Measurements from ENCODE around the gene GNG7.
"Not testable (repeated sequence)": the region's sequence is repeated elsewhere in the genome, so short reads cannot be mapped to it uniquely, and the experiment has no call there.

The GNG7 gene

DNA sequence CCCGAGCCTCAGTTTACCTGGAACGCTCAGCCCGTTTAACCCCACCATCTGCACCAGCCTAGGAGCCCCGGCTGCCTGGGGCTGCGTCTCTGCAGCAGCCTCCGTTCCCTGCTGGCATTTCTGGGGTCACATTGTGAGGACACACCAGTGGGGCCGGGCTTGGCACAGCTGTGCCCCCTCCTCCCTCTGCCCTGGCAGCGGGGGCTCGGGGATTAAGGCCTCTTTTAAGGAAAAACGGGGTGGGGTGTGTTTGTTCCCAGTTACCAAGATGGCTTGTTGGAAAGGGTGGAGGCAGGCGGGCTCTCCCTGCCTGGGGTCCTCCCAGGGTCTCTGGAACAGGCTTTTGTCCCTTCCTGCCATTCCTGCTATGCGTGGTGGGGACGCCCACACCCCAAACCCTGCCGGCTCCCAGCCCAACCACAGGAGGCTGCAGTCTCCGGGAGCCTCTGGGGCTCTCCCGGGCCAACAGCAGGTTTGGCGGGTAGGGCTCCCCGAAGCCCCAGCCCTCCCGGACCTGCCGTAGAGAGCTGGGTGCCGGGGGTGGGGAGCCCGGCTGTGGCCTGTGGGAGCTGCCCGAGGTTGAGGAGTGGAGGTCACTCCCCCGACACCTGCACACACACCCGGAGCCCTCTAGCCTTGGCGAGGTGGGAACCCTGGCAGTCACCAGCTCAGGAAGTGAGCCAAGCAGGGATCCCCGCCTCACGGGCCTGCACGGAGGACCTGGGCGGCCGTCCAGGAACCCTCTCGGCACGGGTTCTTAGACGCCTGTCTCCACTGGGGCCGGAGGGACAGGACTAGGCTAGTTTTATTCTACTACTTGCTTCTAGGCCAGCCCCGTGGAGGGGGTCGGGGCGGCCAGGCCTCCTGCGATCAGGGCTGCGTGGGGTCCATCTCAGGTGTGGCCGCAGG lies 189.7 kb downstream of the GNG7 start:
- Histone ChIP-seq H3K4me1 (ENCODE audit: control insufficient read depth, insufficient read depth, low read length) (no peaks in the 10 kb centered on the region), H3K27me3 (ENCODE audit: control insufficient read depth, insufficient read depth, low read length) (no peaks in the 10 kb centered on the region), H3K4me3 (ENCODE audit: low read length) (no peak overlapping the region), H3K36me3 (ENCODE audit: control insufficient read depth, insufficient read depth, low read length) (no peaks in the 10 kb centered on the region), H3K9me3 (ENCODE audit: control insufficient read depth, low read length) (no peaks in the 10 kb centered on the region), H3K9ac (ENCODE audit: low read length) (no peak overlapping the region)

DNA sequence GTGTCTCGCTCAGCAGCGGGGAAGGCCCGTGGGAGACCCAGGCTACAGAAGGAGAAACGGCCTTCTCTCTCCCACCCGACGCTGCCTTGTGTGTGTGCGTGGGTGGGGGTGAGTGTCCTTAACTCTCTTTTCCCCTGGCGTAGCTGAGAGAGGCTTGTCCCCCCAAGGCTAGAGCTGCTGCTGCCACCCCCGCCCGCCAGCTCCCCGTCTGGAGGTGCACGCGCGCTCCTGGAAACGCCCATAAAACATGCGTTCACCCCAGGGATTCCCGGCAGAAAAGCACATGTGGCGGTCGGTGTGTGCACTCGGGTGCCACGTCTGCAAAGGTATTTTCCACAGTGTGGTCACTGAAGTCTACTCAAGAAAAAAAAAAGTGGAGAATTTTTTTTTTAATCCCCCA lies 190.5 kb downstream of the GNG7 start:
- H3K9ac ChIP-seq (ENCODE audit: low read length) = no peak overlapping the region
- H3K4me3 ChIP-seq (ENCODE audit: low read length) = no peak overlapping the region
- no peaks in the 10 kb centered on the region for H3K36me3 ChIP-seq (ENCODE audit: control insufficient read depth, insufficient read depth, low read length)
- H3K9me3 ChIP-seq (ENCODE audit: control insufficient read depth, low read length) = no peaks in the 10 kb centered on the region
- no peaks in the 10 kb centered on the region for H3K27me3 ChIP-seq (ENCODE audit: control insufficient read depth, insufficient read depth, low read length)
- peaks cover 3% of the 10 kb centered on the region for H3K4me1 ChIP-seq (ENCODE audit: control insufficient read depth, insufficient read depth, low read length)

DNA sequence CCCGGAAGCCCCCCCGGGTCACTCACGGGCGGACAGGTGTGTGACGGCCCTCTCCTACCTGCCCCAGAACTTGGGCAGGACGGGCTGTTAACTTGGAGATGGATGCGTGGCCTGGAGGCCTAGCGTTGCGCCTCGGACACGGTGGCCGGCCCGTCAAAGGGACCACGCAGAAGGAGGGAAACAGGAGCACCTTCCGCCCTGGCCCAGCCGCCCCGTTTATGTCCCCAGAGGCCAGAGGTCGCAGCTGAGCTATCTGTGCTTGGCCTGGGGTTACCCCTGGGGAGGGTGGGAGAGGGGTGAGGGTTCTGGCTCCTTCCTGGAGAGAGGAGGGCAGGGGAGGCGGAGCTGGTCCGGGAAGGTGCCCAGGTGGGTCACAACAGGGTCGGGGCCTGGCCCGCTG lies 190.9 kb downstream of the GNG7 start:
- Histone ChIP-seq H3K36me3 (ENCODE audit: control insufficient read depth, insufficient read depth, low read length) (no peaks in the 10 kb centered on the region), H3K9me3 (ENCODE audit: control insufficient read depth, low read length) (no peaks in the 10 kb centered on the region), H3K9ac (ENCODE audit: low read length) (no peak overlapping the region), H3K4me3 (ENCODE audit: low read length) (no peak overlapping the region), H3K27me3 (ENCODE audit: control insufficient read depth, insufficient read depth, low read length) (no peaks in the 10 kb centered on the region), H3K4me1 (ENCODE audit: control insufficient read depth, insufficient read depth, low read length) (peaks cover 3% of the 10 kb centered on the region)

- Histone ChIP-seq H3K27me3 (ENCODE audit: control insufficient read depth, insufficient read depth, low read length) (no peaks in the 10 kb centered on the region), H3K9ac (ENCODE audit: low read length) (no peak overlapping the region), H3K4me1 (ENCODE audit: control insufficient read depth, insufficient read depth, low read length) (peaks cover 4% of the 10 kb centered on the region)
Observed at GRCh38 chr19:2509096-2509495, 193.4 kb downstream of the GNG7 start.

GRCh38 chr19:2507109-2507508 lies 195.4 kb downstream of the GNG7 start:
- H3K9ac ChIP-seq (ENCODE audit: low read length) = peak overlapping the region; percentile 45
- no peak overlapping the region for H3K4me3 ChIP-seq (ENCODE audit: low read length)

More at GRCh38 chr19:2509096-2509495, 193.4 kb downstream of the GNG7 start:
- no peak overlapping the region for H3K4me3 ChIP-seq (ENCODE audit: low read length)
- H3K9me3 ChIP-seq (ENCODE audit: control insufficient read depth, low read length) = no peaks in the 10 kb centered on the region
- no peaks in the 10 kb centered on the region for H3K36me3 ChIP-seq (ENCODE audit: control insufficient read depth, insufficient read depth, low read length)

DNA sequence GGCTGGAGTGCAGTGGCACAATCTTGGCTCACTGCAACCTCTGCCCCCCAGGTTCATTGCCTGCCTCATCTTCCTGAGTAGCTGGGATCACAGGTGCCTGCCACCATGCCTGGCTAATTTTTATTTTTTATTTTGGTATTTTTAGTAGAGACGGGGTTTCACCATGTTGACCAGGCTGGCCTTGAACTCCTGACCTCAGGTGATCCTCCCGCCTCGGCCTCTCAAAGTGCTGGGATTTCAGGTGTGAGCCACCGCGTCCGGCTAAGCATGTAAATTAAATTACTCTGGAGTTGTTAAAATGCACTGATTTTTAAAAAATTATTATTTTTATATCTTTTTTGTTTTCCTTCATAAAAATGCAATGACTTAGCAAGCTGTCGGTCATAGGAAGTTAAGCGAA lies 195.8 kb downstream of the GNG7 start:
- peaks cover 14% of the 10 kb centered on the region for H3K4me1 ChIP-seq (ENCODE audit: control insufficient read depth, insufficient read depth, low read length)
- not testable (repeated sequence) for H3K36me3 ChIP-seq (ENCODE audit: control insufficient read depth, insufficient read depth, low read length); H3K9me3 ChIP-seq (ENCODE audit: control insufficient read depth, low read length); H3K9ac ChIP-seq (ENCODE audit: low read length); H3K27me3 ChIP-seq (ENCODE audit: control insufficient read depth, insufficient read depth, low read length); H3K4me3 ChIP-seq (ENCODE audit: low read length)

More at GRCh38 chr19:2507109-2507508, 195.4 kb downstream of the GNG7 start:
- no peaks in the 10 kb centered on the region for H3K36me3 ChIP-seq (ENCODE audit: control insufficient read depth, insufficient read depth, low read length)
- no peaks in the 10 kb centered on the region for H3K9me3 ChIP-seq (ENCODE audit: control insufficient read depth, low read length)
- H3K27me3 ChIP-seq (ENCODE audit: control insufficient read depth, insufficient read depth, low read length) = no peaks in the 10 kb centered on the region
- peaks cover 14% of the 10 kb centered on the region for H3K4me1 ChIP-seq (ENCODE audit: control insufficient read depth, insufficient read depth, low read length)

DNA sequence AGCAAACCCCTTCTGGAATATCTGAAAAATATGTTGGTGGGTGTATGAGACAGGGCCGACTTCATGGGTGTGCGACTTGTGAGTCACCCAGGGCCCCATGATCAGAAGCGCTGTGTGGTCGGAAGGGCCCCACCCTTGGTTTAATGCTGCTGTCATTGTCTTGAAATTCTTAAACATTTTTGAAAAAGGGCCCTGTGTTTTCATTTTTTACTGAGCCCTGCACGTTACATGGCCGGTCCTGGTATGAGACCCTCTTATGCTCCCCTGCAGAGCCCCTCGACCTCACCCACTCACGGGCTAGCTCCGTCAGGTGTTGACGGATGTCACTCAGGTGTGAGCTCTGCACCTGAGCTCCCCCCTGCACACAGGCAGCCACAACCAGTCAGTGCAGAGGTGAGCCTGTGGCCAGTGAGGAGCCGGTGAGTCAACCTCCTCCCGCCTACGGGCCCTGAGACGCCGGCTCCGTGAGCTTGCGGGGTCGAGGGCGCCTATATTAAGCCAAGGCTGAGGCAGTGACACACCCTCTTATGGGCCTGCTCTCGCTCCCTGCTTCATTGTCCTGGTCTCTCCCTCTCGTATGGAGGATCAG lies 198.9 kb downstream of the GNG7 start:
- Histone ChIP-seq H3K9me3 (ENCODE audit: control insufficient read depth, low read length) (no peaks in the 10 kb centered on the region), H3K9ac (ENCODE audit: low read length) (no peak overlapping the region), H3K27me3 (ENCODE audit: control insufficient read depth, insufficient read depth, low read length) (no peaks in the 10 kb centered on the region), H3K4me3 (ENCODE audit: low read length) (no peak overlapping the region), H3K36me3 (ENCODE audit: control insufficient read depth, insufficient read depth, low read length) (no peaks in the 10 kb centered on the region), H3K4me1 (ENCODE audit: control insufficient read depth, insufficient read depth, low read length) (peaks cover 15% of the 10 kb centered on the region)

DNA sequence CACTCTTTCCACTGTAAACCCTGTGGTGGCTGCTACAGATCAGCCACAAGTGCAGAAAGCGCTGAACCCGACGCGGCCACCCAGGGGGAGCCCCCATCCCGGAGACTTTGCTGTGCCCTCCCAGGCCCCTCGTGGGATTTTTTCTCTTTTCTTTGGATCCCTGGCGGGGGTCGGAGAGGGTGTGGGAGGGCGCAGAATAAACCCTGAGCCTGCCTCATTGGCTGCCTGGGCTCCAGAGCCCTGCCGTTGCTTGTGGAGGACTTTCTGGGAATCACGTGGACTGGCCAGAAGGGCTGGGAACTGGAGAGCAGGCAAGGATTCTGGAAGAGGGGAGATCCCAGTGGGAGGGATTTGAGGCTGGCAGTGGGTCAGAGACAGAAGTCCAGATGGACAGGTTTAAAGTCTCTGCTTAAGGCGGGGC lies 201.6 kb downstream of the GNG7 start:
- no peaks in the 10 kb centered on the region for H3K27me3 ChIP-seq (ENCODE audit: control insufficient read depth, insufficient read depth, low read length)
- H3K9ac ChIP-seq (ENCODE audit: low read length) = no peak overlapping the region
- H3K4me1 ChIP-seq (ENCODE audit: control insufficient read depth, insufficient read depth, low read length) = peaks cover 22% of the 10 kb centered on the region
- no peaks in the 10 kb centered on the region for H3K36me3 ChIP-seq (ENCODE audit: control insufficient read depth, insufficient read depth, low read length)
- H3K9me3 ChIP-seq (ENCODE audit: control insufficient read depth, low read length) = no peaks in the 10 kb centered on the region
- H3K4me3 ChIP-seq (ENCODE audit: low read length) = no peak overlapping the region

DNA sequence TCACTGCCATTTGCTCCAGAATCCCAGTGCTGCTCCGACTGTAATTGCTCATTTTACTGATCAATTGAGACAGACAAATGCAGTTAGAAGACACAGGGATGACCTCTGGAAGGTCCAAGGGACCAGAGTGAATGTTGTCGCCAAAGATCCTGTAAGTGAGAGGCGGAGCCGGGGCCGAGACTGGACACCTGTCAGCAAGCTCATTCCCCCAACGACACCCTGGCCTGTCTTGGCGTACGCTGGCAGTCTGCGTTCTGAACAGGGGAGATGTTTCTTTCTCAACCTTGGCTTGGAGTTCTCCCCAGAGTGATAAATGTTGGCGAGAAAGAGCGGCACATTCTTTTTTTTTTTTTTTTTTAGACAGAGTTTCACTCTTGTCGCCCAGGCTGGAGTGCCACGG lies 202.3 kb downstream of the GNG7 start:
- Histone ChIP-seq H3K9ac (ENCODE audit: low read length) (no peak overlapping the region), H3K27me3 (ENCODE audit: control insufficient read depth, insufficient read depth, low read length) (no peaks in the 10 kb centered on the region), H3K4me3 (ENCODE audit: low read length) (no peak overlapping the region), H3K9me3 (ENCODE audit: control insufficient read depth, low read length) (no peaks in the 10 kb centered on the region), H3K4me1 (ENCODE audit: control insufficient read depth, insufficient read depth, low read length) (peaks cover 28% of the 10 kb centered on the region), H3K36me3 (ENCODE audit: control insufficient read depth, insufficient read depth, low read length) (no peaks in the 10 kb centered on the region)

DNA sequence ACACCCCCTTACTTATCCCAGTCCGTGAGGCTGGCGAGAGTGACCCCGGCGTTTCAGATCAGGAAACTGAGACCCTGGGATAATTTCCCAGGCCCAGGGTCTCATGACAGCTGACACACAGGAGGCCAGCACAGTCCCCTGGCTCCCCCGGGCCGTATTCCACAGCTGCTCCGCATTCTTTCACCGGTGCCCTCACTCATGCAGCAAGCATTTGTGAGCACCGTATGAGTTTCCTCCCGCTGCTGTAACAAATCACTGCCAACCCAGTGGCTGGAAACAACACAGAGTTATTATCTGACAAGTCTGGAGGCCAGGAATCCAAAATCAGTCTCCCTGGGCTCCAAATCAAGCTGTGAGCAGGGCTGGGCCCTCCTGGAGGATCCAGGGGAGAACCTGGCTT lies 205.3 kb downstream of the GNG7 start:
- Histone ChIP-seq H3K9me3 (ENCODE audit: control insufficient read depth, low read length) (no peaks in the 10 kb centered on the region), H3K4me3 (ENCODE audit: low read length) (no peak overlapping the region), H3K4me1 (ENCODE audit: control insufficient read depth, insufficient read depth, low read length) (peaks cover 22% of the 10 kb centered on the region), H3K27me3 (ENCODE audit: control insufficient read depth, insufficient read depth, low read length) (no peaks in the 10 kb centered on the region), H3K9ac (ENCODE audit: low read length) (no peak overlapping the region), H3K36me3 (ENCODE audit: control insufficient read depth, insufficient read depth, low read length) (no peaks in the 10 kb centered on the region)

- Histone ChIP-seq H3K9ac (ENCODE audit: low read length) (peak overlapping the region; percentile 85), H3K36me3 (ENCODE audit: control insufficient read depth, insufficient read depth, low read length) (no peaks in the 10 kb centered on the region), H3K4me3 (ENCODE audit: low read length) (no peak overlapping the region), H3K27me3 (ENCODE audit: control insufficient read depth, insufficient read depth, low read length) (no peaks in the 10 kb centered on the region), H3K9me3 (ENCODE audit: control insufficient read depth, low read length) (no peaks in the 10 kb centered on the region), H3K4me1 (ENCODE audit: control insufficient read depth, insufficient read depth, low read length) (peaks cover 31% of the 10 kb centered on the region)
Observed at GRCh38 chr19:2495651-2496316, 206.7 kb downstream of the GNG7 start.

- Histone ChIP-seq H3K4me1 (ENCODE audit: control insufficient read depth, insufficient read depth, low read length) (peaks cover 35% of the 10 kb centered on the region), H3K36me3 (ENCODE audit: control insufficient read depth, insufficient read depth, low read length) (no peaks in the 10 kb centered on the region), H3K27me3 (ENCODE audit: control insufficient read depth, insufficient read depth, low read length) (no peaks in the 10 kb centered on the region)
Observed at GRCh38 chr19:2495130-2495641, 207.3 kb downstream of the GNG7 start.

More at GRCh38 chr19:2495130-2495641, 207.3 kb downstream of the GNG7 start:
- Histone ChIP-seq H3K9ac (ENCODE audit: low read length) (peak overlapping the region; percentile 85), H3K9me3 (ENCODE audit: control insufficient read depth, low read length) (no peaks in the 10 kb centered on the region), H3K4me3 (ENCODE audit: low read length) (peak overlapping the region; percentile 74)
